HCT116 (cell line): ENCODE measurements around the gene GNA12.

Experiments
- EZH2phosphoT487 ChIP-seq: fragments of 200-600 bp; IDR thresholded peaks from 2 replicates; pipeline ENCODE4 v1.6.1; 2018; ENCODE audit warnings: antibody characterized with exemption, borderline replicate concordance
- POLR2A ChIP-seq: IDR thresholded peaks from 2 replicates; pipeline ENCODE4 v1.7.0; 2011; ENCODE audit warnings: borderline replicate concordance; ENCODE audit not compliant: insufficient read depth, insufficient read length; ENCODE audit errors: extremely low read depth
- TF ChIP-seq, protein P1 (sequence below), 3 experiments: fragments of 200-600 bp in 1 of 3; sonication (generic) in 1 of 3; IDR thresholded peaks in 2 of 3; conservative IDR thresholded peaks in 1 of 3; 2 replicates each; pipeline ENCODE4 v1.5.1; 2012 to 2017; ENCODE audit warnings: low read depth in 2 of 3, low read length in 2 of 3, antibody characterized with exemption in 1 of 3, borderline replicate concordance in 1 of 3, control low read depth in 1 of 3, mild to moderate bottlenecking in 1 of 3, mixed read lengths in 1 of 3, mixed run types in 1 of 3, moderate library complexity in 1 of 3; ENCODE audit not compliant: insufficient read depth in 1 of 3

- TF ChIP-seq POLR2A (no peak), EZH2phosphoT487 (no peak)
- TF ChIP-seq, protein P1, sequence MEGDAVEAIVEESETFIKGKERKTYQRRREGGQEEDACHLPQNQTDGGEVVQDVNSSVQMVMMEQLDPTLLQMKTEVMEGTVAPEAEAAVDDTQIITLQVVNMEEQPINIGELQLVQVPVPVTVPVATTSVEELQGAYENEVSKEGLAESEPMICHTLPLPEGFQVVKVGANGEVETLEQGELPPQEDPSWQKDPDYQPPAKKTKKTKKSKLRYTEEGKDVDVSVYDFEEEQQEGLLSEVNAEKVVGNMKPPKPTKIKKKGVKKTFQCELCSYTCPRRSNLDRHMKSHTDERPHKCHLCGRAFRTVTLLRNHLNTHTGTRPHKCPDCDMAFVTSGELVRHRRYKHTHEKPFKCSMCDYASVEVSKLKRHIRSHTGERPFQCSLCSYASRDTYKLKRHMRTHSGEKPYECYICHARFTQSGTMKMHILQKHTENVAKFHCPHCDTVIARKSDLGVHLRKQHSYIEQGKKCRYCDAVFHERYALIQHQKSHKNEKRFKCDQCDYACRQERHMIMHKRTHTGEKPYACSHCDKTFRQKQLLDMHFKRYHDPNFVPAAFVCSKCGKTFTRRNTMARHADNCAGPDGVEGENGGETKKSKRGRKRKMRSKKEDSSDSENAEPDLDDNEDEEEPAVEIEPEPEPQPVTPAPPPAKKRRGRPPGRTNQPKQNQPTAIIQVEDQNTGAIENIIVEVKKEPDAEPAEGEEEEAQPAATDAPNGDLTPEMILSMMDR (IDR thresholded peaks at IDR 0.05 in 2 of 3, conservative IDR thresholded peaks at IDR 0.05 in 1 of 3; ENCODE audit: borderline replicate concordance in 1 of 3, insufficient read depth in 1 of 3, low read depth in 2 of 3, low read length in 2 of 3) = no peak
These were observed 135.4 kb downstream of the GNA12 start for GRCh38 chr7:2708547-2709310.
